Mucosa of stomach (tissue), 1 donor: ENCODE results near the gene MOB3B.
"Not testable (repeated sequence)": the region's sequence is repeated elsewhere in the genome, so short reads cannot be mapped to it uniquely, and the experiment has no call there.

Source experiments
- H3K27me3 ChIP-seq: one replicate; pipeline ENCODE4 v1.7.0; 2013; ENCODE audit warnings: mild to moderate bottlenecking, low read length; ENCODE audit not compliant: control insufficient read depth, insufficient read depth
- H3K36me3 ChIP-seq: one replicate; pipeline ENCODE4 v1.7.0; 2013; ENCODE audit warnings: low read length; ENCODE audit not compliant: control insufficient read depth, insufficient read depth
- H3K4me1 ChIP-seq: one replicate; pipeline ENCODE4 v1.7.0; 2013; ENCODE audit warnings: mild to moderate bottlenecking, low read length; ENCODE audit not compliant: control insufficient read depth, insufficient read depth
- H3K4me3 ChIP-seq: one replicate; pipeline ENCODE4 v1.7.0; 2013; ENCODE audit warnings: low read length
- H3K9ac ChIP-seq: one replicate; pipeline ENCODE4 v1.7.0; 2013; ENCODE audit warnings: mild to moderate bottlenecking, low read length, moderate library complexity
- H3K9me3 ChIP-seq: one replicate; pipeline ENCODE4 v1.7.0; 2013; ENCODE audit warnings: mild to moderate bottlenecking, low read length, moderate library complexity; ENCODE audit not compliant: control insufficient read depth
- donor health status: Pancreatic carcinoma.

Gene MOB3B

DNA sequence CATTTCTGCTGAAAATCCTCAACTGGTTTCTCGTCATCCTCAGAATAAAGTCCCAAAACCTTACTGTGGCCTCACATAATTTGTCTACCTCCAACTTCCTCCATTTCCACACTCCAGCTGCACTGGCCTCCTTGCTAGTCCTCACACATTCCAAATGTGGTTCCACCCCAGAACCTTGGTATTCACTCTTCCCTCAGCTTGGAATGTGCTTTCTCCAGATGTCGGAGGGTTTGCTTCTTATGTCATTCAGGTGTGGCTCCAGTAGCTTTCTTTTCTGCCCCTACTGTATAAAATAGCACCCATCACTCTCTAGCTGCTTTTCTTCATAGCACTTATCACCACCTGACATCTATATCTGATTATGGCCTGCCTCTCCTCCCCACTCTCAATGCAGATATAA, 108.0 kb downstream of the MOB3B start:
- Histone ChIP-seq H3K4me1 (no peaks in the 10 kb centered on the region), H3K4me3 (no peak overlapping the region), H3K9me3 (no peaks in the 10 kb centered on the region), H3K36me3 (no peaks in the 10 kb centered on the region), H3K27me3 (no peaks in the 10 kb centered on the region), H3K9ac (no peak overlapping the region)

DNA sequence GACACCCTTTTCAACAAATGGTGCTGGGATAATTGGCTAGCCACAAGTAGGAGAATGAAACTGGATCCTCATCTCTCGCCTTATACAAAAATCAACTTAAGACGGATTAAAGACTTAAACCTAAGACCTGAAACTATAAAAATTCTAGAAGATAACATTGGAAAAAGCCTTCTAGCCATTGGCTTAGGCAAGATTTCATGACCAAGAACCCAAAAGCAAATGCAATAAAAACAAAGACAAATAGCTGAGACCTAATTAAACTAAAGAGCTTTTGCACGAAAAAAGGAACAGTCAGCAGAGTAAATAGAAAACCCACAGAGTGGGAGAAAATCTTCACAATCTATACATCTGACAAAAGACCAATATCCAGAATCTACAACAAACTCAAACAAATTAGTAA, 110.1 kb downstream of the MOB3B start:
- not testable (repeated sequence) for H3K9me3 ChIP-seq, H3K4me3 ChIP-seq, H3K4me1 ChIP-seq, H3K27me3 ChIP-seq, H3K9ac ChIP-seq, H3K36me3 ChIP-seq

DNA sequence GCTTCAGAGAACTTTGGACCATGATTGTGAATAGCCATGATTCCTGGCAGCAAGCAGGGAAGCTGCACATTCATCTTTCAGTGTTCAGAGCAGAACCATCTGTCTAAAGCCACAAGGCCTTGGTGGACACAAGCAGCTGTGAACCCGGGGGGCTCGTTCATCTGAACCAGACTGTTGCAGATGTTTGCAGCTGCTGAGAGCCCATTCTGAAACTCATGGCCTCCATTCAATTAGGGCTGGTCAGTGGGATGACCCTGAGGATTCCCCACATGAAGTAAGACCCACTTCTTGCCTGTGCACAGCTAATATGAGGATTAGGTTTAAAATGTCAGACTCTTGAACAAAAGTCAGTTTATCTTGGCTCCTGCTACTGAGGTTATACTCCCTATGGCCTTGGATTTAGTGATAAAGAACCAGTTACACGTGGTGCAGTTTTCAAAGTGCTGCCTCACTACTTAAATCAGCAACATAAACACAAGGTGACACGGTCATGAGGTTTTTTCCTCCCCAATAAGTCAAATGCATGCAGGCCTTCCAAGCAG, 115.3 kb downstream of the MOB3B start:
- Histone ChIP-seq H3K4me1 (peaks cover 26% of the 10 kb centered on the region), H3K27me3 (no peaks in the 10 kb centered on the region), H3K36me3 (no peaks in the 10 kb centered on the region), H3K4me3 (no peak overlapping the region), H3K9me3 (no peaks in the 10 kb centered on the region), H3K9ac (no peak overlapping the region)

DNA sequence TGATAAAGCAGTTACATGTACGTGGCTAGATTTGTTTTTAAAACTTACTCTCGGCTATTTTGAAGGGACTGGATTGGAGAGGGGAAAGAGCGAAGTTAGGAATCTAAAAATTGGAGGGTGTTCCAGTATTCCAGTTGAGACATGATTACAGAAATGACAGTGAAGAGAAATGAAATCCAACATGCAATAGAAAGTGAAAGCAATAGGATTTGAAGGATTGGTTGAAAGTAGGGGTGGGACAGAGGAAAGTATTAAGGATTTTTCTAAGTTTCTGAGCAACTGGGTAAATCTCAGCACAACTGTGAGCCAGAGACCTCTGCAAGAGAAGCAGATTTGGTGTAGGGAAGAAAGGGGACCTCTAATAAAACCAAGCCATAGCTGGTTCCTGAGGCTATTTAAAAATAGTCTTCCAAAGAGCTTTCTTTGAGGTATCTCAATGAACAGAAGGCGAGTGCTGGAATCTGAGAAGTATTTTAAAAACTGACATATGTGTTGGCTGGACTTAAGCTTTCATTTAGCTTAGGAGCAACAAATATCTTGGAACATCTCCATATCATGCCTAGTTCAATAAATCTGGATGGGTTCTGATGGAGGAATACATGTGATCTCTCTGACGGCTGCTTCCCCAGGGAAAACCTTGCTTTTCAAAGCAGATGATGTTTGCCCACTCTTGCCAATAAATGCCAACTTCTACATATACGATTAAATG, 115.9 kb downstream of the MOB3B start:
- no peaks in the 10 kb centered on the region for H3K9me3 ChIP-seq

DNA sequence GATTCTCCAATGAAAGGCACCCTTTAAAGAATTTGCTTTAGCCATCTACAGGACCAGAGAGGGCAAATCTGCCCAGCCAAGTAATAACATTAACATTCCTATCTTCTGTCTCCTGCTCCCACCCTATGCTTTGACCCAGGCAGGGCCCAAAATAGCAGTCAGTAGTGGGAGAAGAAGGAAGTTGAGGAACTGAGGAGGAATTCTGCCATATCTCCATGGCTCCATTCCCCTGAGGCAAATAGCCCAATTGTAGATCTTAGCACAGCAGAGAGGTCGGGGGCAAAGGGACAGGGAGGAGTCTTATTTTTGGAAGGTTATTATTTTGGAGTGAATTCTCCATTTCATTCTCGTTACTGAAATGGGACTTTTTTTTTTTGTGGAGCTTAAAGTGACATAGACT, 116.7 kb downstream of the MOB3B start:
- no peaks in the 10 kb centered on the region for H3K36me3 ChIP-seq
- H3K4me1 ChIP-seq = peaks cover 32% of the 10 kb centered on the region
- H3K9ac ChIP-seq = no peak overlapping the region
- no peaks in the 10 kb centered on the region for H3K27me3 ChIP-seq
- no peaks in the 10 kb centered on the region for H3K9me3 ChIP-seq
- H3K4me3 ChIP-seq = no peak overlapping the region

More for the DNA sequence above, 115.9 kb downstream of the MOB3B start:
- Histone ChIP-seq H3K27me3 (no peaks in the 10 kb centered on the region), H3K4me1 (peaks cover 26% of the 10 kb centered on the region), H3K4me3 (no peak overlapping the region), H3K9ac (no peak overlapping the region), H3K36me3 (no peaks in the 10 kb centered on the region)

DNA sequence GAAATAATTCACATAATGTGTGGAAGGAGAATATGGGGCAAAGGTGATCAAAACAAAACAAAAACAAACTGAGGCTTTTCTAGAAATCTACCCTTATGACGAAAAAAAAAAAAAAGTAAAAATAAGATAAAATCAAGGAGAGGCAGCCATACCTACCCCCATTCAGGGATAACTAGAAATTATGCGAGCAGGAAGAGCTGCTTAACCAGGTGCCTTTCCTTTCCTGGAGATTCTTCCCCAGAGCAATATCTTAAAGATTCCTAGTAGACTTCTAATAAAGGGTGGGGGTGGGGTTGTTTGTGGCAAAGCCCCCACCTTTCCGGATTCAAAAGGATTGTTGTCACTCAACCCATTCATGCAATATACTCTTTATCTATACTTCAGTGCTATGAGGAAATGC, 117.5 kb downstream of the MOB3B start:
- Histone ChIP-seq H3K36me3 (no peaks in the 10 kb centered on the region), H3K9me3 (no peaks in the 10 kb centered on the region), H3K4me3 (no peak overlapping the region), H3K4me1 (peaks cover 41% of the 10 kb centered on the region), H3K9ac (no peak overlapping the region), H3K27me3 (no peaks in the 10 kb centered on the region)

DNA sequence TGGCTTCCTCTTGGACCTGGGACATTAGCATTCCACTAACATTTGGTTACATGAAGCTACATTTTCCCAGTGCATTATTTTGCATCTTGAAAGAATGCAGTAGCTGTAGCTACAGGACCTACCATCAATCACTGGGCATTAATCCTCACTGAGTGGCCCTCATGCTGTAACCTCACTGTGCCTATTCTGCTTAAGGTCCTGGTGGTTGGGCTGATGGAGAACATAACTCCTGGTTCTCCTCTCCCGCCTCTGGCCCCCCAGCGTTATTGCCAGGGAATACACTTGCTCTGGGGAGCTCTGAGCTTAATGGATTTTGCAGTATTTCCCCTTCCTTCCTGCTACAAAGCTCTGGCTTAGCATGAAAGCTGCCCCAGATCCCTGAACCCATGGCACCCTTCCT, 121.1 kb downstream of the MOB3B start:
- Histone ChIP-seq H3K27me3 (no peaks in the 10 kb centered on the region), H3K9ac (no peak overlapping the region), H3K4me1 (peaks cover 30% of the 10 kb centered on the region), H3K36me3 (no peaks in the 10 kb centered on the region), H3K4me3 (no peak overlapping the region), H3K9me3 (no peaks in the 10 kb centered on the region)

DNA sequence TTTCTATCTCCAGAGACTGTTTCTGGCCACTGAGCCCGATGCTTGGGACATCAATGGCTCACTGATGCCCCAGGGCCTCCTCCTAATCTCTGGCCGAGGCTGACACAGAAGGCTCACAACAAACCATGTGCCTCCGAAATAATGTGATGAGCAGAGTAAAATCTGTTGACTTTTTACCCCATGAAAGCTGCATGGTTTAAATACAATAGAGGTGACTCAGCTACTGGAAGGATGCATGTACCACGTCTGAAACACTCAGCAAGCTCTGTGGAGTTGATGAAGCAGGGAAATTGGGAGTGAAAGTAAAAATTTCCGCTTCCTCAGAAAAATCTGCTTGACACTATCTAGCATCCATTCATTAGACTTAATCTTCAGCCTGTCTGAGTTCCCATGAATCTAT, 121.6 kb downstream of the MOB3B start:
- Histone ChIP-seq H3K27me3 (no peaks in the 10 kb centered on the region), H3K9me3 (no peaks in the 10 kb centered on the region), H3K9ac (no peak overlapping the region), H3K36me3 (no peaks in the 10 kb centered on the region), H3K4me1 (peaks cover 26% of the 10 kb centered on the region), H3K4me3 (no peak overlapping the region)

DNA sequence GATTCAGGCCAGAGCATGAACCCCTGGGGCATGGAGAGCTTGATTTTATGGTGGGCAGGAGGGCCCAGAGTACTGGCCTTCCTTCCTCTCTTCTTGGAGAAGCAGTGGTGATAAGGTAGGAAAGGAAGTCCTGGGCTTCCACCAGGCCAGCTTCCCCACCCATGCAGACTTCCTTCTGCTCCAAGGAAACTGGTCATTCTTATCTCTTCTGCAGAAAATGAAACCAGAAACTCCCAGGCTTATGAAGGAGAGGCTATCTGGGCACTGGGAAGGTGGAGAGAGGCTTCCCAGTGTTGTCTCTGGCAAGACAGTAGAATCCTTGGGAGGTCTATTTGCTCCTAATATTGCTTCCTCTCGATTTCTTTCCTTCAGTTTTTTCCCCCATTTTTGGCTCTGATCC, 122.1 kb downstream of the MOB3B start:
- no peak overlapping the region for H3K4me3 ChIP-seq
- no peak overlapping the region for H3K9ac ChIP-seq
- H3K27me3 ChIP-seq = no peaks in the 10 kb centered on the region
- no peaks in the 10 kb centered on the region for H3K9me3 ChIP-seq
- H3K36me3 ChIP-seq = no peaks in the 10 kb centered on the region
- H3K4me1 ChIP-seq = peaks cover 21% of the 10 kb centered on the region

DNA sequence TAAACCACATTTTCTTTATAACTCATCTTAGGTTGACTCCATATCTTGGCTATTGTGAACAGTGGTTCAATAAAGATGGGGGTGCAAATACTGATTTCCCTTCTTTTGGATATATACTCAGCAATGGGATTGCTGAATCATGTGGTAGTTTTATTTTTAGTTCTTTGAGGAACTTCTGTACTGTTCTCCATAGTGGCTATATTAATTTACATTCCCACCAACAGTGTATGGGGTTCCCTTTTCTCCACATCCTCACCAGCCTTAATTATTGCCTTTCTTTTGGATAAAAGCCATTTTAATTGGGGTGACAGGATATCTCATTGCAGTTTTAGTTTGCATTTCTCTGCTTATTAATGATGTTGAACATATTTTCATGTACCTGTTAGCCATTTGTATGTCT, 125.0 kb downstream of the MOB3B start:
- H3K9me3 ChIP-seq = no peaks in the 10 kb centered on the region
- H3K9ac ChIP-seq = no peak overlapping the region
- no peak overlapping the region for H3K4me3 ChIP-seq
- peaks cover 20% of the 10 kb centered on the region for H3K4me1 ChIP-seq
- H3K36me3 ChIP-seq = no peaks in the 10 kb centered on the region
- no peaks in the 10 kb centered on the region for H3K27me3 ChIP-seq

DNA sequence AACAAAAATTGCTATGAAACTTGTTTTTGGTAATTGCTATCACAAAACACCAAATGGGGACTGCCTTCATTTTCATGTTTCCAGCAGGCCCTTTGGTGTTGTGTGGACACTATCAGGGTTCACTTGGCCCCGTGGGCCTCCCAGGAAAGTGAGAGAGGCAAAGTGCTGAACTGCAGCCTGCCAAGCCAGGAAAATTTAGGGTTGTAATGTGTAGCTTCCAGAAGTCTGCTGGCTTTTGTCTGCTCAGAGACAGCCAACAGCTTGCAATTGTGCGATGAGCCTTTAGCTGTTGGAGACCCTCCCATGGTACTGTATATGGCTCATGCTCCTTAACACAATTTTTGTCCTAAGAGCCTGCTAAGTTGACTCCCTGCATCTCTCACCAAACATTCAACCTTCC, 127.0 kb downstream of the MOB3B start:
- Histone ChIP-seq H3K9ac (no peak overlapping the region), H3K27me3 (no peaks in the 10 kb centered on the region), H3K4me1 (peaks cover 11% of the 10 kb centered on the region), H3K9me3 (no peaks in the 10 kb centered on the region), H3K36me3 (no peaks in the 10 kb centered on the region), H3K4me3 (no peak overlapping the region)

DNA sequence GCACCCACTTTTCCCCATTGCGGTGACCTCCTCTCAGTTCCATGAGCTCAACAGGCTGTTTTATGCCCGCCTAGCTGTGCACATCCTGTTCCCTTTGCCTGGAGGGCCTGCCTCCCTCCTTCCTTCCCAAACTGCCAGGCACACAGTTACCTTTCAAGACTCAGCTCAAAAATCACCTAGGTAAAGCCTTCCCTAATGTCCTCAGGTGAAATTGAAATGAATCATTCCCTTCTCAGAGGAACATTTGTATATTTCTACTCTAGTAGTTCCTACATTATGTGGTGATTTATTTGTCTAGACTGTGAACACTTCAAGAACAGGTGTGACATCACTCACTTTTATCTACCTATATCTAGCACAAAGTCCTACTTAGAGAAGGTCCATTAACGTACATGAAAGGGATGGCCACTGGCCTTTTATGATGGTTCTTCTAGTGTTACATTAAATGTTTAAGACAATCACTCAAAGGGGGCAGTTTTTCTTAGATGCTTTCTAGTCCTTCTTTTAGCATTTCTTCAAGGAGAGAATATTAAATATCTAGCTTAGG, 129.2 kb downstream of the MOB3B start:
- Histone ChIP-seq H3K36me3 (no peaks in the 10 kb centered on the region), H3K4me3 (no peak overlapping the region), H3K9me3 (no peaks in the 10 kb centered on the region), H3K27me3 (no peaks in the 10 kb centered on the region), H3K9ac (no peak overlapping the region), H3K4me1 (peaks cover 9% of the 10 kb centered on the region)
